Neural crest cell (in vitro differentiated cells): ENCODE measurements around the gene WDR7. TPM values are rescaled to one million over a fixed set of nuclear protein-coding genes. Genes with fewer than 3 reads are reported as not detected.

Source experiments
- DNase-seq: peaks from one replicate; pipeline ENCODE4 v3.0.0; 2021; ENCODE audit warnings: low read depth, mixed read lengths, low spot score
- H3K27ac Mint-ChIP-seq: one replicate; pipeline ENCODE4 v1.8.0; 2021; ENCODE audit warnings: mild to moderate bottlenecking, mixed read lengths; ENCODE audit not compliant: unreplicated experiment
- H3K27me3 Mint-ChIP-seq: 2 replicates; pipeline ENCODE4 v1.8.0; 2021; ENCODE audit warnings: low read depth, mild to moderate bottlenecking, mixed read lengths
- H3K36me3 Mint-ChIP-seq: 2 replicates; pipeline ENCODE4 v1.8.0; 2021; ENCODE audit warnings: low read depth, mild to moderate bottlenecking, mixed read lengths
- H3K4me1 Mint-ChIP-seq: 2 replicates; pipeline ENCODE4 v1.8.0; 2021; ENCODE audit warnings: mixed read lengths
- H3K4me3 Mint-ChIP-seq: one replicate; pipeline ENCODE4 v1.8.0; 2021; ENCODE audit warnings: mild to moderate bottlenecking, mixed read lengths
- H3K9me3 Mint-ChIP-seq: 2 replicates; pipeline ENCODE4 v1.8.0; 2021; ENCODE audit warnings: mixed read lengths
- total RNA-seq: library from RNA; stranded (reverse); gene quantifications from 2 replicates; pipeline ENCODE4 v1.2.1, GENCODE V29; 2021
- TF ChIP-seq, protein P1 (sequence below): fragments of 200-600 bp; sonication (generic); conservative IDR thresholded peaks from 2 replicates; pipeline ENCODE4 v1.5.0; 2021; ENCODE audit warnings: antibody characterized with exemption, mild to moderate bottlenecking

The WDR7 gene
- total RNA-seq, 1 donor from 2014 or later, result 17.3 TPM

DNA sequence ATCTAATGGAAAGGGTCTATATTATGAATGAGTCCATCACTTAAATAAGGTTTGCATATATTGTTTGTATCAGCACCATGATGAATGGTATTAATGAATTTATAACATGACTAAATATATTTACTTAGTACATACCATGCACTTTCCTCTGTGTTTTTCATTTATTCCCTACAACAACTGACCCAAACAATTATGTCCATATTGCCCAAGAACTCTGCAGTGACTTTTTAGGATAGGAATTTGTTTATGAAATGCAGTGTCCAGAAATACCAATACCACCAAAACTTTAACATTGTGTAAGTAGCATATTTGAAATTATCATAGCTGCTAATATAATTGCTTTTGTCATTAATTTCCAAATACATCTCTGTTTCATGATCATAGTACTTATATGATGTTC is 119.7 kb downstream of the WDR7 start:
- no peak for DNase-seq
- TF ChIP-seq, protein P1, sequence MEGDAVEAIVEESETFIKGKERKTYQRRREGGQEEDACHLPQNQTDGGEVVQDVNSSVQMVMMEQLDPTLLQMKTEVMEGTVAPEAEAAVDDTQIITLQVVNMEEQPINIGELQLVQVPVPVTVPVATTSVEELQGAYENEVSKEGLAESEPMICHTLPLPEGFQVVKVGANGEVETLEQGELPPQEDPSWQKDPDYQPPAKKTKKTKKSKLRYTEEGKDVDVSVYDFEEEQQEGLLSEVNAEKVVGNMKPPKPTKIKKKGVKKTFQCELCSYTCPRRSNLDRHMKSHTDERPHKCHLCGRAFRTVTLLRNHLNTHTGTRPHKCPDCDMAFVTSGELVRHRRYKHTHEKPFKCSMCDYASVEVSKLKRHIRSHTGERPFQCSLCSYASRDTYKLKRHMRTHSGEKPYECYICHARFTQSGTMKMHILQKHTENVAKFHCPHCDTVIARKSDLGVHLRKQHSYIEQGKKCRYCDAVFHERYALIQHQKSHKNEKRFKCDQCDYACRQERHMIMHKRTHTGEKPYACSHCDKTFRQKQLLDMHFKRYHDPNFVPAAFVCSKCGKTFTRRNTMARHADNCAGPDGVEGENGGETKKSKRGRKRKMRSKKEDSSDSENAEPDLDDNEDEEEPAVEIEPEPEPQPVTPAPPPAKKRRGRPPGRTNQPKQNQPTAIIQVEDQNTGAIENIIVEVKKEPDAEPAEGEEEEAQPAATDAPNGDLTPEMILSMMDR, result no peak
- H3K27me3 Mint-ChIP-seq, result peaks cover 17% of the 10 kb centered on the region
- no peaks in the 10 kb centered on the region for H3K9me3 Mint-ChIP-seq
- H3K4me1 Mint-ChIP-seq, result peaks cover 4% of the 10 kb centered on the region
- peaks cover 5% of the 10 kb centered on the region for H3K36me3 Mint-ChIP-seq
- H3K4me3 Mint-ChIP-seq, result no peak overlapping the region
- no peak overlapping the region for H3K27ac Mint-ChIP-seq

DNA sequence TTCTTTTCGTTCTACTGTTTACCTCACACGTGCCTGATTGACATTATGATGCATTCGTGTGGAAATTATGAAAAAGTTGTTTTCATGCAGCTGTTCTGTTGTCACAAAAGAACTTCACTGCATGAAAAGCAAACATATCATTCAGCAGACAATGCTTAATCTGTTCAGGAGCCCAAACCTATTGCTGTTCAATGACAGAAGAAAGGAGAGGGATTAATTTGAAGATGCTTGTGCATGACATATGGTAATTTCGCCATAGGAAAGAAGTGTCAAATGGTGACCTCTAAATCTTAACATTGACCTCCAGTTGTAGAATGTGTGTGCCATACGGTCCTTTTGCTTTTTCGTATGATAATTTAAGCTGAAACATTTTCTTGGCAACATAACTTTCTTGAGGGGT is 124.5 kb downstream of the WDR7 start:
- H3K27me3 Mint-ChIP-seq, result peaks cover 31% of the 10 kb centered on the region
- H3K27ac Mint-ChIP-seq, result no peak overlapping the region
- TF ChIP-seq, protein P1, result no peak
- H3K4me3 Mint-ChIP-seq, result no peak overlapping the region
- H3K4me1 Mint-ChIP-seq, result peaks cover 11% of the 10 kb centered on the region
- DNase-seq, result no peak
- H3K9me3 Mint-ChIP-seq, result no peaks in the 10 kb centered on the region
- peaks cover 2% of the 10 kb centered on the region for H3K36me3 Mint-ChIP-seq

DNA sequence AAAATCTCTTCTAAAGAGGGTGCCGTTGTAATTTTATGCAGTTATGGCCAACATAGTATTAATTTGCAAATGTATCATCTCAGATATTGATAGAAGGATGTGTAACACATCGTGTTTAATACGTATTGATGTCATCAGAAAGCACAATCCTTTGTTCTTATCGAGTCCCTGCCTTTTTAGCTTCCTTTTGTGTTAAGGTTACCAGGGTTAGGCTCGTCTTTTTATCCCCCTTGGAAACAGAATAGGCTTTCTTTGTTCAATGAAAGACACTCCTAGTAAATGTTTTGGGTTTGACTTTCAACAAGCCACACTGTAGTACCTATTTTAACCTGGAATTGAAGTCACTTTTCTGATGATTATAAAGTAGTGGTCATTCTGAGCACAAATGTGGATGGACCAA is 136.2 kb downstream of the WDR7 start:
- Mint-ChIP-seq H3K4me1 (peaks cover 58% of the 10 kb centered on the region), H3K36me3 (peaks cover 3% of the 10 kb centered on the region)

DNA sequence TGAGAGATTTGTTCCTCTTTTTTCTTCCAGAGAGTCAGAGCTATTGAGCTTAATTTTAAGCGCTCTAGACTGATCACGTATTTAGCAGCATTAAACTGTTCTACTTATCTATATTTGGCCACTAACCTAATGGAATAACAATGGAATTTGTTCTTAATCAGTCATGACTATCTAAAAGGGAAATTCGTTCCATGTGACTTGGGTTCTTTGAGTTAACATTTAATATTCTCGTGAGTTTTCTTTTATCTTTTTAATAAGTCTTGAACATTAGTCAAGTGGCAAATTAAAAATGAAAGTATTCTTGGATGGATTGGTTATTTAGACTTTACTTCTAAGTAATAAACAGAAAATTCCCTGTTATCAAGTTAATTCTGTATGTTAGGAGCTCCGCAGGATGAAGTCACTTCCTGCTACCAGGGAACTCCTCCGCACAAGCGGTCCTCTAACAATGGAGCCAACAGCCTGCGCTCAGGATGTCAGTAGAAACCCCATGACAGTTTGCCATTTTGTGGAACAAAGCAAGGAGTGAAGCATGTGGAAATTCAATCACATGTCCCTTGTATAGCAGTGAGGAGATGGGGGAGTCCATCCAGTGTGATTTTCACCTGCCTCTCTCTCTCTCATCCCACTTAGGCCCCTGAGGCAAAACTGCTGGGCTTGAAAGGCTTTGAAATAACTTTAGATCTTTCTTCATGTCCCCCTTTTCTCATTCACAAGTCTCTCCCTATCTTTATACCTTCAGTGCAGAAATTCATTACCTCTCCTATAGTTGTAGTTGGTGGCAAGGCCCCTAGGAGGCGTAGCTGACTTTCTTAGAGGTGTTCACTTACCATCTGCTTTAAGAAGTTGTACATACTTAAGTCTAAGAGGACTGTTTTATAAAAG is 138.1 kb downstream of the WDR7 start:
- H3K27ac Mint-ChIP-seq, result peak overlapping the region; percentile 7
- no peak for DNase-seq
- peaks cover 53% of the 10 kb centered on the region for H3K4me1 Mint-ChIP-seq

More for the DNA sequence above, 136.2 kb downstream of the WDR7 start:
- TF ChIP-seq, protein P1, result no peak
- no peak for DNase-seq
- peaks cover 3% of the 10 kb centered on the region for H3K9me3 Mint-ChIP-seq
- peak overlapping the region; percentile 97 for H3K27ac Mint-ChIP-seq
- no peaks in the 10 kb centered on the region for H3K27me3 Mint-ChIP-seq
- peak overlapping the region; percentile 39 for H3K4me3 Mint-ChIP-seq

DNA sequence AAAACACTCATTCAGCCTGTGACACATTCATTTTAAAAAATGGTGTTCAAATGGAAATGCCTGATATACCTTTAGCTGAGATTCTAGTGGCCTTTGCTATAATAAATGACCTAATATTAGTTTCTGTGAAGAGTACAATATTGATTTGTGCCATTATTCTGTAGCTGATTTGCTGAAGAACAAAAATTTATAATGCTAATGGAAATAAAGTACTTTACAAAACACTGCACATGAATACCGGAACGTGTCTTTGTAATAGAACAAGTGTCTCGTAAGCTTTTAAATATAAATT is 138.7 kb downstream of the WDR7 start:
- TF ChIP-seq, protein P1, result no peak
- peaks cover 47% of the 10 kb centered on the region for H3K4me1 Mint-ChIP-seq
- peak overlapping the region; percentile 7 for H3K27ac Mint-ChIP-seq
- no peak for DNase-seq
- H3K36me3 Mint-ChIP-seq, result peaks cover 3% of the 10 kb centered on the region
- no peaks in the 10 kb centered on the region for H3K27me3 Mint-ChIP-seq
- peak overlapping the region; percentile 27 for H3K4me3 Mint-ChIP-seq
- peaks cover 3% of the 10 kb centered on the region for H3K9me3 Mint-ChIP-seq

More for the DNA sequence above, 138.1 kb downstream of the WDR7 start:
- Mint-ChIP-seq H3K36me3 (peaks cover 3% of the 10 kb centered on the region), H3K9me3 (peaks cover 3% of the 10 kb centered on the region), H3K27me3 (no peaks in the 10 kb centered on the region), H3K4me3 (peak overlapping the region; percentile 39)
- TF ChIP-seq, protein P1, result peak; percentile 72
